ENCODE measurements around the gene CPNE7. TPM values are rescaled to one million over a fixed set of nuclear protein-coding genes. Genes with fewer than 3 reads are reported as not detected.
"Not testable (repeated sequence)": the region's sequence is repeated elsewhere in the genome, so short reads cannot be mapped to it uniquely, and the experiment has no call there.

CPNE7 gene
- total RNA-seq, 1 donor from 2014 or later, result not detected

DNA sequence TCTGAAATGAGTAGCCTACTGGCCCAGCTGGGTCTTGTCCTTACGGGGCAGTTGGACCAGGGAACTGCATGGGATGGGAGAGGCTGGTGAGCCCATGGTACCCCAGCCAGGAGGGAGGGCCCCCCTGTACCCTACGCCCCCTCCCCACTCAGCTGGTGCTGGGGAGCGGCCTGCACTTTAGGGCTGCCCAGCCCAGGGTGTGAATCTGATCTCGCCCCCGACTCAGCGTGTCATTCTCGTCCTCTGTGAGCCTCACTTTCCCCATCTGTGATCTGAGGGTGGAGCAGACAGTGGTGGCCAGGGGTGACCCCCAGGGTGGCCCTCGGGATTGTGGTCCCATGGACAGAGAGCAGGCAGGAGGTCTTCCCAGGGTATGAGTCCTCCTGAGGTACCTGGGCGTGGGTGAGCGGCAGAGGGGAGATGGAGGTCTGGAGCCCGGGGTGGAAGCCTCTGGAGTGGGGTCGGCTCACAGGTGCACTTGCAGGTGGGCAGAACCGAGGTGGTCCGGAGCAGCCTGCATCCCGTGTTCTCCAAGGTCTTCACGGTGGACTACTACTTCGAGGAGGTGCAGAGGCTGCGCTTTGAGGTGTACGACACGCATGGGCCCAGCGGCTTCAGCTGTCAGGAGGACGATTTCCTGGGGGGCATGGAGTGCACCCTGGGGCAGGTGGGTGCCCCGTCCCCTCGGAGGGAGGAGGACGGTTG, 1.6 kb downstream of the CPNE7 start:
- DNase-seq (ENCODE audit: low spot score) (no peak), ATAC-seq (peak; percentile 13)
- intact Hi-C loops (cut with DNase I), result no loop called here

GRCh38 chr16:89579351-89579750, 3.8 kb downstream of the CPNE7 start:
- ATAC-seq, result no peak
- intact Hi-C loops (cut with DNase I), result no loop called here
- DNase-seq (ENCODE audit: low spot score), result no peak

DNA sequence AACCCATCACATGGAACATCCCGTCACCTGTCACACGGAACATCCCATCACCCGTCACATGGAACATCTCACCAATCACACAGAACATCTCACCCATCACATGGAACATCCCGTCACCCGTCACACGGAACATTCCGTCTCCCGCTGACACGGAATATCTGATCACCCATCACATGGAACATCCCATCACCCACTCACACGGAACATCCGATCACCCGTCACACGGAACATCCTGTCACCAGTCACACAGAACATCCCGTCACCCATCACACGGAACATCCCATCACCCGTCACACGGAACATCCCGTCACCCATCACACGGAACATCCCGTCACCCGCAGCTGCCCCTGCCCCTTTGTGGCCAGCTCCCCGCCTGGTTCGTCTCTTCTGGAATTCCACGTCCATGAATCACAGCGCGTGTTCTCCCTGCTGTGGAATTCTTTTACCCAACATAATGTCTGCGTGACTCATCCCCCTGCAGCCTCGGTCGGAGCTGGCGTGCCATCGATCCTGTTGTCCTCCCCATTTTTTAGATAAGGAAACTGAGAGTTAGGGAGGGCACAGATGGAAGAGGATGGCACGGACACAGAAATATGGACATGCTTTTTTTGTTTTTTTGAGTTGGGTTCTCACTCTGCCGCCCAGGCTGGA, 5.6 kb downstream of the CPNE7 start:
- intact Hi-C loops (cut with DNase I), result no loop called here
- no peak for DNase-seq (ENCODE audit: low spot score)
- no peak for ATAC-seq

- DNase-seq (ENCODE audit: low spot score), result no peak
- peak; percentile 25 for ATAC-seq
- intact Hi-C loops (cut with DNase I), result no loop called here
These were observed 6.5 kb downstream of the CPNE7 start for GRCh38 chr16:89581861-89582563.

DNA sequence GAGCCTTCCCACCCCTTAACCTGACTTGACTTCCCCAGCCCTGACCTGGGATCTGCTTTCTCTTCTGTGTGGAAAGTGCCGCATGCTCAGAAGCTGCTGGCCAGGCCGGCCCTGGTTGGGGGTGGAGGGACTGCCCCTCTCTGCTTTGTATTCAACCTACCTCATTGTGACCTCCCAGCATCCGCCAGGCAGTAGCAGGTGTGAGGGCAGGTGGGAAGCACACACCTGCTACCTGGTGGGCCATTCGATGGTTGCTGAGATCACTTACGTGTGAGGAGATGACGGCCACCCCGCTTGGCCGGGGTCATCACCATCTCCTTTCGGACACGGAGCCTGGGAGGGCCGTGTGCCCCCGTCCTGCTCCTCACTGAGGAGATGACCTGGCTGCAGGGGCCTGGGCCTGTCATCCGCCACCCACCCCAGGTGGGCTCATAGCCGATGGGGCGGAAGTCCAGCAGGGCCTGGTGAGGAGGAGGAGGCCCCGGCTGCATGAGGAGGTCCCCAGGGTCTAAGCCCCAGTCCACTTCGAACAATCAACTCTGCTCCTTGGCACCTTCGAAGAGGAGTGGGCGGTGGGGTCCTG, 7.1 kb downstream of the CPNE7 start:
- no peak for DNase-seq (ENCODE audit: low spot score)
- intact Hi-C loops (cut with DNase I), result no loop called here
- ATAC-seq, result no peak

- intact Hi-C loops (cut with DNase I), result no loop called here
- ATAC-seq, result no peak
- DNase-seq (ENCODE audit: low spot score), result no peak
These were observed 7.8 kb downstream of the CPNE7 start for GRCh38 chr16:89583197-89583894.

- ATAC-seq (peak; percentile 21), DNase-seq (ENCODE audit: low spot score) (no peak)
- intact Hi-C loops (cut with DNase I), result no loop called here
These were observed 8.5 kb downstream of the CPNE7 start for GRCh38 chr16:89583895-89584644.

DNA sequence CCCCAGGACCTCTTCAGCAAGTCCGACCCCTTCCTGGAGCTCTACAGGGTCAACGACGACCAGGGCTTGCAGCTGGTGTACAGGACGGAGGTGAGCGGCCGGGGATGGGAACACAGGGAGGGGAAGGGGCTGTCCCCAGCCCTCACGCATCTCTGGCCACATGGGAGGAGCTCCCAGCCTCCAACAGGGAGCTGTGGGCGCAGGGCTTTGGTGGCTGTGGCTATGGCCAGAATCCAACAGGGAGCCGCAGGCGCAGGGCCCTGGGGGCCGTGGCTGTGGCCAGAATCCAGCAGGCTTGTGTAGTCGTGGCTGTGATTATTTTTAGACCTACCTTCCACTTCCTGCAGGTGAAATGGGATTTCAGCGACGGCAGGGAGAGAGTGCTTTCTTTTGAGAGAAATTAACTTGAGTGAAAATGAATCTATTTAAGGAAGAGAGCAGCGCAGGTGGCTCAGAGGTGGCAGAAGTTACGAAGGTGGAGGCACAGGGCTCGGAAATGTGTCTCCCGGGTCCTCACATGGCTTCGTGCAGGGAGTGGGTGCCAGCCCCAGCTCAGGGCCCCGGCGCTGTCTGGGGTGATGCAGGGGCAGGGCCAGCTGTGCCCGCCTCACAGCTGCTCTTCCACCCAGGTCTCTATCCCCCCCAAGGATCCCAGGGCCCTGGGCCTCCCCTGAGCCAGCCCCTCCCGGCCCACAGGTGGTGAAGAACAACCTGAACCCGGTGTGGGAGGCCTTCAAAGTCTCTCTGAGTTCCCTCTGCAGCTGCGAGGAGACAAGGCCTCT, 9.4 kb downstream of the CPNE7 start:
- DNase-seq (ENCODE audit: low spot score) (no peak), ATAC-seq (no peak)
- intact Hi-C loops (cut with DNase I), result no loop called here

DNA sequence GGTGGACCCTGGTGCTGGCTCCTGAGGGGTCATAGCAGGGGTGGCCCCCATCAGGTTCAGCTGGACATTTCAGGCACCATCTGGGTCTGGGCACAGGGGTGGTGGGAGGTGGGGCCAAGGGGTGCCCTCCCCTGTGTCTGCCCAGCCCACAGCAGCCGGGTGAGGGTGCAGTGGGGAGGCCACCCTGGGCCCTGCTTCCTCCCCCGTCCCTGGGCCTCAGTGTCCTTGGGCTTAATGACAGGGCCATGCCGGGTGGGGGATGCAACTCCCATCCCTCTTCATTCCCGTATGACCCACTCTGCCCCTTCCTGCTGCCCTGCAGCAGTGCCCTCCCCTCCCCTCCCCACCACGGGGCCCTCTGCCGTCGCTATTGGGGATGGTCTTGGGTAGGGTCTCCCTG, 10.7 kb downstream of the CPNE7 start:
- intact Hi-C loops (cut with DNase I), result no loop called here
- DNase-seq (ENCODE audit: low spot score) (no peak), ATAC-seq (no peak)

DNA sequence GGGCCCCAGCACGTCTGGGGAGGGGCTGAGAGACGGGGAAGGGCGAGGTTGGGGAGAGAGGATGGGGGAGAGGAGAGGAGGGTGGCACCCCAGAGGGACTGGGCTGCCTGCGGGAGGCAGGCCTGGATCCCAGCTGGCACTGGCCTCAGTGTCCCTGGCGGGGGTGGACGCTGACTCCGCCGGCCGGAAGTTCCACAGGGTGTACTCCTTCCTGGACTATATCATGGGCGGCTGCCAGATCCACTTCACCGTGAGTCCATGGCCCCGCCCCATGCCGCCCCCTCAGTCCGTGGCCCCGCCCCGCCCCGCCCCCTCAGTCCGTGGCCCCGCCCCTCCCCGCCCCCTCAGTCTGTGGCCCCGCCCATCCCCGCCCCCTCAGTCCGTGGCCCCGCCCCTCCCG, 11.3 kb downstream of the CPNE7 start:
- intact Hi-C loops (cut with DNase I), result no loop called here
- DNase-seq (ENCODE audit: low spot score) (no peak), ATAC-seq (no peak)

DNA sequence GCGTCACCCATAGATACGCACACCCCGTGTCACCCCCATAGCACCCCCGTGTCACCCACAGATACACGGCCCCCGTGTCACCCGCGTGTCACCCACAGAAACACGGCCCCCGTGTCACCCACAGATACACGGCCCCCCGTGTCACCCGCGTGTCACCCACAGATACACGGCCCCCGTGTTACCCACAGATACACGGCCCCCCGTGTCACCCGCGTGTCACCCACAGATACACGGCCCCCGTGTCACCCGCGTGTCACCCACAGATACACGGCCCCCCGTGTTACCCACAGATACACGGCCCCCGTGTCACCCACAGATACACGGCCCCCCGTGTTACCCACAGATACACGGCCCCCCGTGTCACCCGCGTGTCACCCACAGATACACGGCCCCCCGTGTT, 12.1 kb downstream of the CPNE7 start:
- ATAC-seq; intact Hi-C loops (cut with DNase I); DNase-seq (ENCODE audit: low spot score): not testable (repeated sequence)

DNA sequence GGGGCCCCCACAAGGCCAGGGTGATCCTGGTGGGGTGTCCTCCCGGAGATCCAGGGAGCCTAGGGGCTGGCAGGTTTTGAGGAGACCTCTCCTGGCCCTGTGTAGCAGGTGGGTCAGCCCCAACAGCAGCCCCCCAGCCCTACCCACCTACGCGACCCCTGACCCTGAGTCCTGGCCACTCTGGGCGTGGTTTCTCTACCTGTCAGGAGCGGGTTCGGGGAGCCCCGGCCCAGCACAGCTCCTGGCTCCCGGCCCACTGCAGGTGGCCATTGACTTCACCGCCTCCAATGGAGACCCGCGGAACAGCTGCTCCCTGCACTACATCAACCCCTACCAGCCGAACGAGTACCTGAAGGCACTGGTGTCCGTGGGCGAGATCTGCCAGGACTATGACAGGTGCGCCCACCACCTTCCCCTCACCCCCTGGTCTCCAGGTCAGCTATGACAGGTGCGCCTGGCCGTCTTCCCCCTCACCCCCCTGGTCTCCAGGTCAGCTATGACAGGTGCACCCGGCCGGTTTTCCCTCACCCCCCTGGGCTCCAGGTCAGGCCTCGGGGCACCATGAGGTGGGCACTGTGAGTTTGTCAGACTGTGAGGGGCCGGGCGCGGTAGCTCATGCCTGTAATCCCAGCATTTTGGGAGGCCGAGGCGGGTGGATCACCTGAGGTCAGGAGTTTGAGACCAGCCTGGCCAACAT, 13.0 kb downstream of the CPNE7 start:
- no peak for DNase-seq (ENCODE audit: low spot score)
- intact Hi-C loops (cut with DNase I), result no loop called here
- peak; percentile 8 for ATAC-seq

DNA sequence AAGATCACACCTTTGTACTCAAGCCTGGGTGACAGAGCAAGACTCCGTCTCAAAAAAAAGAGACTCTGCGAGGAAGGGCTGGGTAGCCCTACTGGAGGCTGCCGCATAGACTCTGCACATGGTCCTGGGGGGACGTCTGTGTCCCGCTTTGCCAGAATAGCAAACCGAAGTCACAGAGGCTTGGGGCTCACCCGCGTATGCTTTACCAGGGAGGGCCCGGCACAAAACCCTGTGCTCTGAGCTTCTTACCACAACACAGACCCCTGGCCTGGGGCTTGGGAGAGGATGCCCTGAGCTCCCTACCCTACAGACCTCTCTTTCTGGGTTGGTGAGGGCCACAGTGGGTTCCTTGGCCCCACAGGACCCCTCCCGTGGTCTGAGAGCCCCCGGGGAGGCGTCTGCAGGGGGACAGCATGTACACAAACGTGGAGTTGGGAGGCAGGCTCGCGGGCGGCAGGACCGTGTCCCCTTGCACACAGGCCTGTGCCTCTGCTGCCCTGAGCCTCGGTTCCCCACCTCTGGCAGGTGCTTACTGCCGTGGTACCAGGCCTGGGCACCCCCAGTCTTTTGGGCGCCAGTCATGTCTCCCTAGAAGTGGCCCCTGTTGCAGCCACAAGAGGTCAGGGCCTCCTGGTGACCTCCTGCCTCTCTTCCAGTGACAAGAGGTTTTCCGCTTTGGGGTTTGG, 13.8 kb downstream of the CPNE7 start:
- intact Hi-C loops (cut with DNase I), result no loop called here
- DNase-seq (ENCODE audit: low spot score) (no peak), ATAC-seq (no peak)

DNA sequence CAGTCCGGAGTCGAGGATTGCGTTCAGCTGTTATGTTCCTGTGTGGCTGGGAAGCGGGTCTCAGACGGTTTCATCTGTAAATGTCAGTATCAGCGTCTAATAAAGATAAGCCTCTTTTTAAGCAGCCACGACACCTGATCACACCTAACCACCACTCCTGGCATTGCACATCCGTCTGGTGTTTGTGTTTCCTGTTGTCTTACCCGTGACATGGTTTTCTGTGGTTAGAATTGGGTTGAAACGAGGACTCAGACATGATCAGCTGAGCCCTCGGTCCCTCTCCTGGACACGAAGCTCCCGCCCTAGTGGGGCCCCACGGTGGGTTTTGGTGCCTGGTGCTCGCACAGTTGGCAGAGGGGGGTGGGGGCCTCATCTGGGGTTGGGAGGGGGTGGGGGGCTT, 18.3 kb downstream of the CPNE7 start:
- DNase-seq (ENCODE audit: low spot score) (no peak), ATAC-seq (no peak)
- intact Hi-C loops (cut with DNase I), result no loop called here

DNA sequence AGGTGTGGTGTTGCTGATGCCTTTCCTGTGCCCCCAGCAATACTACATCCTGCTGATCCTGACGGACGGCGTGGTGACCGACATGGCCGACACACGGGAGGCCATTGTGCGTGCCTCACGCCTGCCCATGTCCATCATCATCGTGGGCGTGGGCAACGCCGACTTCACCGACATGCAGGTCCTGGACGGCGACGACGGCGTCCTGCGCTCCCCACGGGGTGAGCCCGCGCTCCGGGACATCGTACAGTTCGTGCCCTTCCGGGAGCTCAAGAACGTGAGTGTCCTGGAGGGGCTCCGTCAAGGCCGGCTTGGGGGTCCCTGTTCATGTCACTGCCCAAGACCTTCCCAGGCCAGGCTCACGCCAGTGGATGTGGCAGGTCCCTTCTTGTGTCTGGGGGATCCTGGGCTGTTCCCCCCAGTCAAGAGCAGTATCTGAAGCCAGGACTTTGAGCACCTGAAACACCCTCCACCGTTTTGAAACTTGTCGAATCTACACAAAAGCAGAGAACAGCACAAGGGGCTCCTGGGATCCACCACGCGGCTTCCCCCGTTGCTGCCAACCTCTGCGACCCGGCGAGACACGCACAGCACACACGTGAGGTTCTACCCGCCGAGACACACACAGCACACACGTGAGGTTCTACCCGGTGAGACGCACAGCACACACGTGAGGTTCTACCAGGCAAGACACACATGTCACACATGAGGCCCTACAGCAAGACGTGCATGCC, 19.9 kb downstream of the CPNE7 start:
- DNase-seq (ENCODE audit: low spot score), result no peak
- no peak for ATAC-seq
- intact Hi-C loops (cut with DNase I), result no loop called here

DNA sequence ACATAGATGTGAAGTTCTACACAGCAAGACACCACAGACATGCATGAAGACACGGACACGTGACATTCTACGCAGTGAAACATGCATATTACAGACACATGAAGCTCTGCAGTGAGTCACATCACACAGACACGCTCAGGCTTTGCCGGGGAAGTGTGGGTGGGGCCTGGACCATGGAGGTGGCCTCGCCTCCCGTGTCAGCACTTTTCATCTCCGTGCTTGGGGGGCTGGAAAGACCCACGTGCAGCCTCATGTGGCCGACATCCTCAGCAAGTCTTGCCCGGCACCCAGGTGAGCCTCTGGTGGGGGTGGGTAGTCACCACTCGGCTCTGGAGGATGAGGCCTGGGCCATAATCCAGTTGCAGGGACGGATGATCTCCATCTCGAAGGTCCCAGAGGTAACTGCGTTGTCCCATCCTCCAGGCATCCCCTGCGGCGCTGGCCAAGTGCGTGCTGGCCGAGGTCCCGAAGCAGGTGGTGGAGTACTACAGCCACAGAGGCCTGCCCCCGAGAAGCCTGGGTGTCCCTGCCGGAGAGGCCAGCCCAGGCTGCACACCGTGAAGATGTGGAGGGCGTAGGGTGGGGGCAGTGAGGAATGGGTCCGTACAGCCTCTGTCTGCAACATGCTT, 20.6 kb downstream of the CPNE7 start:
- ATAC-seq (no peak), DNase-seq (ENCODE audit: low spot score) (no peak)
- intact Hi-C loops (cut with DNase I), result no loop called here
